GM23338 (cell line): ENCODE results near the gene B3GNT9. TPM values are rescaled to one million over a fixed set of nuclear protein-coding genes. Genes with fewer than 3 reads are reported as not detected.
A peak's percentile ranks its signal among the peaks of the same experiment; 100 is the strongest.

Source experiments
- ATAC-seq: fragments of 200-7000 bp; cut with Tn5 transposase; 3 replicates; pipeline ENCODE4 v1.9.1; 2020
- DNase-seq: peaks from one replicate; pipeline ENCODE4 v3.0.0-alpha.2; 2015; ENCODE audit warnings: low spot score
- H2AFZ ChIP-seq: fragments of 200-600 bp; sonication (generic); 2 replicates; pipeline ENCODE4 v1.8.0; 2016; ENCODE audit warnings: antibody characterized with exemption, mild to moderate bottlenecking, moderate library complexity
- H3F3A ChIP-seq: fragments of 200-600 bp; sonication (generic); replicated peaks from 2 replicates; pipeline ENCODE4 v1.8.0; 2017; ENCODE audit warnings: antibody characterized with exemption, mixed run types, low read depth
- H3K27ac ChIP-seq: fragments of 200-600 bp; sonication (generic); 2 replicates; pipeline ENCODE4 v1.6.1; 2016; ENCODE audit warnings: low read depth
- H3K27me3 ChIP-seq: fragments of 200-600 bp; sonication (generic); 2 replicates; pipeline ENCODE4 v1.8.0; 2016; ENCODE audit warnings: mild to moderate bottlenecking, mixed run types, moderate library complexity; ENCODE audit not compliant: insufficient read depth
- H3K36me3 ChIP-seq: fragments of 200-600 bp; sonication (generic); 2 replicates; pipeline ENCODE4 v1.8.0; 2016; ENCODE audit warnings: mild to moderate bottlenecking; ENCODE audit not compliant: insufficient read depth
- H3K4me1 ChIP-seq: fragments of 200-600 bp; sonication (generic); 2 replicates; pipeline ENCODE4 v1.8.0; 2016; ENCODE audit warnings: mild to moderate bottlenecking, moderate library complexity; ENCODE audit not compliant: insufficient read depth
- H3K4me2 ChIP-seq: fragments of 200-600 bp; sonication (generic); 2 replicates; pipeline ENCODE4 v1.7.1; 2017; ENCODE audit warnings: mixed run types
- H3K4me3 ChIP-seq: fragments of 200-600 bp; sonication (generic); 2 replicates; pipeline ENCODE4 v1.6.1; 2016; ENCODE audit warnings: mixed run types
- H3K79me2 ChIP-seq: fragments of 200-600 bp; sonication (generic); replicated peaks from 2 replicates; pipeline ENCODE4 v1.8.0; 2017; ENCODE audit warnings: mild to moderate bottlenecking; ENCODE audit not compliant: insufficient read depth
- H3K9me2 ChIP-seq: fragments of 200-600 bp; sonication (generic); 2 replicates; pipeline ENCODE4 v1.8.0; 2017; ENCODE audit not compliant: insufficient read depth
- H4K20me1 ChIP-seq: fragments of 200-600 bp; sonication (generic); replicated peaks from 2 replicates; pipeline ENCODE4 v1.8.0; 2017; ENCODE audit warnings: mild to moderate bottlenecking; ENCODE audit not compliant: insufficient read depth
- H3K27ac Mint-ChIP-seq: 2 replicates; pipeline ENCODE4 v1.8.0; 2020; ENCODE audit warnings: inconsistent platforms, mild to moderate bottlenecking, moderate library complexity, mixed read lengths
- H3K27me3 Mint-ChIP-seq: 3 replicates; pipeline ENCODE4 v1.8.0; 2022; ENCODE audit warnings: low read depth, mild to moderate bottlenecking, moderate library complexity, mixed read lengths, inconsistent platforms; ENCODE audit not compliant: insufficient read depth, poor library complexity
- H3K36me3 Mint-ChIP-seq: 3 replicates; pipeline ENCODE4 v1.8.0; 2021; ENCODE audit warnings: low read depth, mild to moderate bottlenecking, inconsistent platforms, moderate library complexity, mixed read lengths
- H3K4me1 Mint-ChIP-seq: 3 replicates; pipeline ENCODE4 v1.8.0; 2020; ENCODE audit warnings: mild to moderate bottlenecking, inconsistent platforms, mixed read lengths
- H3K4me3 Mint-ChIP-seq: 3 replicates; pipeline ENCODE4 v1.8.0; 2021; ENCODE audit warnings: moderate library complexity, mild to moderate bottlenecking, inconsistent platforms, mixed read lengths
- H3K9me3 Mint-ChIP-seq: 3 replicates; pipeline ENCODE4 v1.8.0; 2020; ENCODE audit warnings: moderate library complexity, mild to moderate bottlenecking, inconsistent platforms, mixed read lengths
- EZH2 ChIP-seq: fragments of 200-600 bp; sonication (generic); IDR thresholded peaks from one replicate; pipeline ENCODE4 v1.8.0; 2017; ENCODE audit warnings: antibody characterized with exemption, mild to moderate bottlenecking, low read depth; ENCODE audit not compliant: unreplicated experiment
- EZH2phosphoT487 ChIP-seq: fragments of 200-600 bp; sonication (generic); IDR thresholded peaks from one replicate; pipeline ENCODE4 v1.8.1; 2018; ENCODE audit warnings: antibody characterized with exemption; ENCODE audit not compliant: unreplicated experiment
- ZNF114 ChIP-seq: fragments of 250-450 bp; sonication (Bioruptor Pico); IDR thresholded peaks from 2 replicates; pipeline ENCODE4 v1.5.0; 2020; ENCODE audit warnings: mild to moderate bottlenecking, moderate library complexity
- polyA plus RNA-seq: library from polyadenylated mRNA; unstranded; fragments of >200 nt; fragmentation: Nextera tagmentation; extraction: Ambion mirVana; gene quantifications from 2 replicates; pipeline ENCODE4 v1.2.1, GENCODE V29; 2016
- total RNA-seq: library from RNA; depleted of rRNA; stranded (reverse); fragments of >200 nt; shearing (Covaris generic); gene quantifications from 2 replicates; pipeline ENCODE4 v1.2.3, GENCODE V29; 2014
- TF ChIP-seq, protein P1 (sequence below): fragments of 250-450 bp; sonication (Bioruptor Pico); IDR thresholded peaks from 2 replicates; pipeline ENCODE4 v1.5.0; 2020; ENCODE audit warnings: mild to moderate bottlenecking, moderate library complexity
- TF ChIP-seq, protein P2 (sequence below): IDR thresholded peaks from 2 replicates; pipeline ENCODE4 v1.6.1; 2016; ENCODE audit warnings: antibody characterized with exemption

B3GNT9 gene
- total and polyA plus RNA-seq, 2 experiments from 2014 or later = 0.99 to 7.0 TPM

DNA sequence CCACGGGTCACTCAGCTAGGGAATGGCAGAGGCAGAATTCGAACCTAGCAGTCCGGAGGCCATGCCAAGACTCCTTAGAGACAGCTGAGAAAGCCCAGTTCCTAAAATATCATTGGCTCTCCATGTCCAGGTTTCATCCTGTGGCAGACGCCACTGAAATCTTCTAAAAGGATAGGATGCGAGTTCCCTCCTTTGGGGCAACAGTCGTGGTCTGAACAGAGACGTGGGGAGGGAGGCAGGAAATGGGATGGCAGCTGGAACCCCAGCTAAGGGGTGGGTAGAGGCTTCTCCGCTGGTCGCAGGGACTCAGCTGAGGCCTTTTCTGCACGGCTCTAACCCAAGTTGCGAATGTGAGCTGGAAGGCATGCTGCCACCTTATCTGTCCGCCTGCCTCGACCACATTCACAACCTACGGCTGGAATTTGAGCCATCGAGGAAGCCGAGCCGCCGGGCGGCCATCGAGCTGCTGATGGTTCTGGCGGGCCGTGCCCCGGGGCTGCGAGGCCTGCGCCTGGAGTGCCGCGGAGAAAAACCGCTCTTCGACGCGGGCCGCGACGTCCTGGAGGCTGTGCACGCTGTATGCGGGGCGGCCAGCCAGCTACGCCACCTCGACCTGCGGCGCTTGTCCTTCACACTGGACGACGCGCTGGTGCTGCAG, 11.8 kb upstream of the B3GNT9 start:
- peaks cover 32% of the 10 kb centered on the region for H3K4me1 Mint-ChIP-seq
- no peak overlapping the region for H3K27ac Mint-ChIP-seq
- Histone ChIP-seq H2AFZ (peak overlapping the region; percentile 69), H3K9me2 (no peaks in the 10 kb centered on the region), H3K27ac (no peak overlapping the region), H3F3A (peaks cover 13% of the 10 kb centered on the region), H3K4me2 (peak overlapping the region; percentile 78), H3K36me3 (no peaks in the 10 kb centered on the region), H4K20me1 (no peaks in the 10 kb centered on the region; the same call in 1 of the 2 replicates), H3K4me1 (peaks cover 27% of the 10 kb centered on the region; the same call in 1 of the 2 replicates), H3K4me3 (peak overlapping the region; percentile 49), H3K79me2 (no peaks in the 10 kb centered on the region), H3K27me3 (peaks cover 100% of the 10 kb centered on the region)
- H3K27me3 Mint-ChIP-seq = peaks cover 98% of the 10 kb centered on the region
- peak; percentile 1 for ATAC-seq
- peak overlapping the region; percentile 23; the same call in 1 of the 3 replicates for H3K4me3 Mint-ChIP-seq
- H3K9me3 Mint-ChIP-seq = peaks cover 4% of the 10 kb centered on the region; the same call in 2 of the 3 replicates
- TF ChIP-seq, protein P1, sequence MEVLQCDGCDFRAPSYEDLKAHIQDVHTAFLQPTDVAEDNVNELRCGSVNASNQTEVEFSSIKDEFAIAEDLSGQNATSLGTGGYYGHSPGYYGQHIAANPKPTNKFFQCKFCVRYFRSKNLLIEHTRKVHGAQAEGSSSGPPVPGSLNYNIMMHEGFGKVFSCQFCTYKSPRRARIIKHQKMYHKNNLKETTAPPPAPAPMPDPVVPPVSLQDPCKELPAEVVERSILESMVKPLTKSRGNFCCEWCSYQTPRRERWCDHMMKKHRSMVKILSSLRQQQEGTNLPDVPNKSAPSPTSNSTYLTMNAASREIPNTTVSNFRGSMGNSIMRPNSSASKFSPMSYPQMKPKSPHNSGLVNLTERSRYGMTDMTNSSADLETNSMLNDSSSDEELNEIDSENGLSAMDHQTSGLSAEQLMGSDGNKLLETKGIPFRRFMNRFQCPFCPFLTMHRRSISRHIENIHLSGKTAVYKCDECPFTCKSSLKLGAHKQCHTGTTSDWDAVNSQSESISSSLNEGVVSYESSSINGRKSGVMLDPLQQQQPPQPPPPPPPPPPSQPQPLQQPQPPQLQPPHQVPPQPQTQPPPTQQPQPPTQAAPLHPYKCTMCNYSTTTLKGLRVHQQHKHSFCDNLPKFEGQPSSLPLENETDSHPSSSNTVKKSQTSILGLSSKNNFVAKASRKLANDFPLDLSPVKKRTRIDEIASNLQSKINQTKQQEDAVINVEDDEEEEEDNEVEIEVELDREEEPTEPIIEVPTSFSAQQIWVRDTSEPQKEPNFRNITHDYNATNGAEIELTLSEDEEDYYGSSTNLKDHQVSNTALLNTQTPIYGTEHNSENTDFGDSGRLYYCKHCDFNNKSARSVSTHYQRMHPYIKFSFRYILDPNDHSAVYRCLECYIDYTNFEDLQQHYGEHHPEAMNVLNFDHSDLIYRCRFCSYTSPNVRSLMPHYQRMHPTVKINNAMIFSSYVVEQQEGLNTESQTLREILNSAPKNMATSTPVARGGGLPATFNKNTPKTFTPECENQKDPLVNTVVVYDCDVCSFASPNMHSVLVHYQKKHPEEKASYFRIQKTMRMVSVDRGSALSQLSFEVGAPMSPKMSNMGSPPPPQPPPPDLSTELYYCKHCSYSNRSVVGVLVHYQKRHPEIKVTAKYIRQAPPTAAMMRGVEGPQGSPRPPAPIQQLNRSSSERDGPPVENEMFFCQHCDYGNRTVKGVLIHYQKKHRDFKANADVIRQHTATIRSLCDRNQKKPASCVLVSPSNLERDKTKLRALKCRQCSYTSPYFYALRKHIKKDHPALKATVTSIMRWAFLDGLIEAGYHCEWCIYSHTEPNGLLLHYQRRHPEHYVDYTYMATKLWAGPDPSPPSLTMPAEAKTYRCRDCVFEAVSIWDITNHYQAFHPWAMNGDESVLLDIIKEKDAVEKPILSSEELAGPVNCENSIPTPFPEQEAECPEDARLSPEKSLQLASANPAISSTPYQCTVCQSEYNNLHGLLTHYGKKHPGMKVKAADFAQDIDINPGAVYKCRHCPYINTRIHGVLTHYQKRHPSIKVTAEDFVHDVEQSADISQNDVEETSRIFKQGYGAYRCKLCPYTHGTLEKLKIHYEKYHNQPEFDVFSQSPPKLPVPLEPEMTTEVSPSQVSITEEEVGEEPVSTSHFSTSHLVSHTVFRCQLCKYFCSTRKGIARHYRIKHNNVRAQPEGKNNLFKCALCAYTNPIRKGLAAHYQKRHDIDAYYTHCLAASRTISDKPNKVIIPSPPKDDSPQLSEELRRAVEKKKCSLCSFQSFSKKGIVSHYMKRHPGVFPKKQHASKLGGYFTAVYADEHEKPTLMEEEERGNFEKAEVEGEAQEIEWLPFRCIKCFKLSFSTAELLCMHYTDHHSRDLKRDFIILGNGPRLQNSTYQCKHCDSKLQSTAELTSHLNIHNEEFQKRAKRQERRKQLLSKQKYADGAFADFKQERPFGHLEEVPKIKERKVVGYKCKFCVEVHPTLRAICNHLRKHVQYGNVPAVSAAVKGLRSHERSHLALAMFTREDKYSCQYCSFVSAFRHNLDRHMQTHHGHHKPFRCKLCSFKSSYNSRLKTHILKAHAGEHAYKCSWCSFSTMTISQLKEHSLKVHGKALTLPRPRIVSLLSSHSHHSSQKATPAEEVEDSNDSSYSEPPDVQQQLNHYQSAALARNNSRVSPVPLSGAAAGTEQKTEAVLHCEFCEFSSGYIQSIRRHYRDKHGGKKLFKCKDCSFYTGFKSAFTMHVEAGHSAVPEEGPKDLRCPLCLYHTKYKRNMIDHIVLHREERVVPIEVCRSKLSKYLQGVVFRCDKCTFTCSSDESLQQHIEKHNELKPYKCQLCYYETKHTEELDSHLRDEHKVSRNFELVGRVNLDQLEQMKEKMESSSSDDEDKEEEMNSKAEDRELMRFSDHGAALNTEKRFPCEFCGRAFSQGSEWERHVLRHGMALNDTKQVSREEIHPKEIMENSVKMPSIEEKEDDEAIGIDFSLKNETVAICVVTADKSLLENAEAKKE (CRISPR knock-in tag) = no peak
- peak; percentile 92 for TF ChIP-seq EZH2
- no peaks in the 10 kb centered on the region; the same call in 2 of the 3 replicates for H3K36me3 Mint-ChIP-seq
- DNase-seq = no peak

DNA sequence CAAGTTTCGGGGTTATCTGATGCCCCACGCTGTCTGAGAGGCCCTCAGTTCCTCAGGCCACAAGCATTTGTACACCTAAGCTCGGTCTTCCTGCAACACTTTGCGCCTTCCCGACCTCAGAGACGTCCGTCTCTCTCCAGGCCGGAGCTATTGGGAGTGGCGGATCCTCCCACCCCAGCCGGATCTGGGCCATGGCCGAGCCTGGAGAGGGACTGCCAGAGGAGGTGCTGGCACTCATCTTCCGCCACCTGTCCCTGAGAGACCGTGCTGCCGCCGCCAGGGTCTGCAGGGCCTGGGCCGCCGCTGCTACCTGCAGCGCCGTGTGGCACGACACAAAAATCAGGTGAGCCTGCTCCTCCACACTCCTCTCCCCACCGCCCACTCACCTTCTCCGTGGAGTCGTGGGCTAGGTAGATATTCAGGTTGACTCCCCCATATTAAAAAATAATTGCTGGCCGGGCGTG, 10.8 kb upstream of the B3GNT9 start:
- Mint-ChIP-seq H3K27me3 (peaks cover 98% of the 10 kb centered on the region), H3K4me3 (peak overlapping the region; percentile 29; the same call in 1 of the 3 replicates), H3K27ac (no peak overlapping the region), H3K4me1 (peaks cover 31% of the 10 kb centered on the region), H3K9me3 (peaks cover 4% of the 10 kb centered on the region; the same call in 2 of the 3 replicates), H3K36me3 (no peaks in the 10 kb centered on the region; the same call in 2 of the 3 replicates)
- ATAC-seq (no peak), DNase-seq (no peak)
- Histone ChIP-seq H3K4me3 (peak overlapping the region; percentile 66), H3K79me2 (no peaks in the 10 kb centered on the region), H3K9me2 (no peaks in the 10 kb centered on the region), H2AFZ (no peak overlapping the region), H3K27me3 (peaks cover 100% of the 10 kb centered on the region), H4K20me1 (no peaks in the 10 kb centered on the region; the same call in 1 of the 2 replicates), H3F3A (peaks cover 13% of the 10 kb centered on the region), H3K27ac (no peak overlapping the region), H3K36me3 (no peaks in the 10 kb centered on the region), H3K4me1 (peaks cover 27% of the 10 kb centered on the region; the same call in 1 of the 2 replicates), H3K4me2 (peak overlapping the region; percentile 38; the same call in 1 of the 2 replicates)
- peak; percentile 79 for TF ChIP-seq EZH2phosphoT487
- no peak for TF ChIP-seq ZNF114
- peak; percentile 76 for TF ChIP-seq EZH2
- TF ChIP-seq, protein P2, sequence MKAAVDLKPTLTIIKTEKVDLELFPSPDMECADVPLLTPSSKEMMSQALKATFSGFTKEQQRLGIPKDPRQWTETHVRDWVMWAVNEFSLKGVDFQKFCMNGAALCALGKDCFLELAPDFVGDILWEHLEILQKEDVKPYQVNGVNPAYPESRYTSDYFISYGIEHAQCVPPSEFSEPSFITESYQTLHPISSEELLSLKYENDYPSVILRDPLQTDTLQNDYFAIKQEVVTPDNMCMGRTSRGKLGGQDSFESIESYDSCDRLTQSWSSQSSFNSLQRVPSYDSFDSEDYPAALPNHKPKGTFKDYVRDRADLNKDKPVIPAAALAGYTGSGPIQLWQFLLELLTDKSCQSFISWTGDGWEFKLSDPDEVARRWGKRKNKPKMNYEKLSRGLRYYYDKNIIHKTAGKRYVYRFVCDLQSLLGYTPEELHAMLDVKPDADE = no peak
